ENCODE results near the gene MGLL. TPM values are rescaled to one million over a fixed set of nuclear protein-coding genes. Genes with fewer than 3 reads are reported as not detected.

Gene MGLL
- total and polyA plus RNA-seq, 12 donors, result 1.9 to 48.1 (median 33.3) TPM

- H3K9me3 ChIP-seq (replicated peaks in 1 of 3), result no peaks in the 10 kb centered on the region
- H3K27me3 ChIP-seq, result no peaks in the 10 kb centered on the region
- H3K36me3 ChIP-seq (replicated peaks in 1 of 2), result no peaks in the 10 kb centered on the region
- H3K27ac ChIP-seq, result peak overlapping the region in 1 of 5 donors; percentile 26
- DNase-seq, result no peak
- TF ChIP-seq CTCF (IDR thresholded peaks at IDR 0.05), result no peak
- TF ChIP-seq POLR2A (IDR thresholded peaks at IDR 0.05), result no peak
- H3K4me1 ChIP-seq (replicated peaks in 1 of 2), result peaks cover 13 to 36% of the 10 kb centered on the region in 2 donors
- no peak overlapping the region for H3K4me3 ChIP-seq
- intact Hi-C loops (cut with DNase I), result no loop called here
- 92 to 95% (median 93%) methylated on average over 10 of the region's 10 CpGs for WGBS, 4 donors
These were observed 46.0 kb downstream of the MGLL start for GRCh38 chr3:127776347-127776746.

- H3K9me3 ChIP-seq (replicated peaks in 1 of 3), result no peaks in the 10 kb centered on the region
- peak in 3 of 7 donors; percentile 45 to 60 (median 54) for DNase-seq
- no peaks in the 10 kb centered on the region for H3K36me3 ChIP-seq (replicated peaks in 1 of 2)
- no peak overlapping the region for H3K4me3 ChIP-seq
- H3K27ac ChIP-seq, result peak overlapping the region in 3 of 5 donors; percentile 8 to 61 (median 26)
- H3K27me3 ChIP-seq, result no peaks in the 10 kb centered on the region
- WGBS, 4 donors, result 32 to 48% (median 40%) methylated on average over 10 to 17 of the region's 17 CpGs
- intact Hi-C loops (cut with DNase I), result no loop called here
- peaks cover 13 to 37% of the 10 kb centered on the region in 2 donors for H3K4me1 ChIP-seq (replicated peaks in 1 of 2)
- TF ChIP-seq CTCF (IDR thresholded peaks at IDR 0.05), result no peak
These were observed 46.8 kb downstream of the MGLL start for GRCh38 chr3:127775398-127776109.

- TF ChIP-seq CTCF (IDR thresholded peaks at IDR 0.05), result no peak
- TF ChIP-seq POLR2A (IDR thresholded peaks at IDR 0.05), result no peak
- H3K9me3 ChIP-seq (replicated peaks in 1 of 3), result no peaks in the 10 kb centered on the region
- no peak for DNase-seq
- H3K36me3 ChIP-seq (replicated peaks in 1 of 2), result no peaks in the 10 kb centered on the region
- 79 to 88% (median 83%) methylated on average over 6 of the region's 6 CpGs for WGBS, 4 donors
- H3K27me3 ChIP-seq, result no peaks in the 10 kb centered on the region
- no peak overlapping the region for H3K4me3 ChIP-seq
- no peak overlapping the region for H3K27ac ChIP-seq
- peaks cover 13 to 31% of the 10 kb centered on the region in 2 donors for H3K4me1 ChIP-seq (replicated peaks in 1 of 2)
- intact Hi-C loops (cut with DNase I), result no loop called here
These were observed 47.7 kb downstream of the MGLL start for GRCh38 chr3:127774647-127775046.

GRCh38 chr3:127773752-127774395, 48.4 kb downstream of the MGLL start:
- TF ChIP-seq POLR2A (IDR thresholded peaks at IDR 0.05) (no peak), CTCF (IDR thresholded peaks at IDR 0.05) (no peak)
- no peak for DNase-seq
- Histone ChIP-seq H3K9me3 (replicated peaks in 1 of 3) (no peaks in the 10 kb centered on the region), H3K36me3 (replicated peaks in 1 of 2) (no peaks in the 10 kb centered on the region), H3K4me3 (no peak overlapping the region), H3K27me3 (no peaks in the 10 kb centered on the region), H3K27ac (no peak overlapping the region), H3K4me1 (replicated peaks in 1 of 2) (peaks cover 13 to 28% of the 10 kb centered on the region in 2 donors)
- intact Hi-C loops (cut with DNase I), result no loop called here
- 90 to 94% (median 91%) methylated on average over 8 of the region's 8 CpGs for WGBS, 4 donors
